ENCODE data around the gene SNCAIP.

- TF ChIP-seq EZH2 (IDR thresholded peaks at IDR 0.05; ENCODE audit: borderline replicate concordance, low read length) (no peak), CTCF (IDR thresholded peaks at IDR 0.05; ENCODE audit: low read length) (no peak)
Measured at GRCh38 chr5:122435234-122435633, 123.2 kb downstream of the SNCAIP start.

All from OCI-LY1 (cell line).